Spinal cord (tissue), 10 donors: ENCODE data around the gene SH3RF3. TPM values are rescaled to one million over a fixed set of nuclear protein-coding genes. Genes with fewer than 3 reads are reported as not detected.
A peak's percentile ranks its signal among the peaks of the same experiment; 100 is the strongest.

Source experiments
- DNase-seq, 6 donors: peaks; one replicate each; pipeline versions ENCODE4 v3.0.0 to v3.0.0-alpha.2; 2013 to 2015; ENCODE audit warnings: low spot score in 6 of 6, low read depth in 4 of 6
- H3K27ac ChIP-seq: one replicate; pipeline ENCODE4 v1.5.1; 2013; ENCODE audit warnings: low read depth, low read length, control low read depth
- H3K27me3 ChIP-seq: one replicate; pipeline ENCODE4 v1.6.1; 2013; ENCODE audit warnings: low read length; ENCODE audit not compliant: control insufficient read depth, insufficient read depth
- H3K36me3 ChIP-seq: one replicate; pipeline ENCODE4 v1.6.1; 2013; ENCODE audit warnings: low read length; ENCODE audit not compliant: control insufficient read depth, insufficient read depth
- H3K4me1 ChIP-seq: one replicate; pipeline ENCODE4 v1.6.1; 2013; ENCODE audit warnings: low read length; ENCODE audit not compliant: control insufficient read depth, insufficient read depth
- H3K4me3 ChIP-seq: one replicate; pipeline ENCODE4 v1.5.1; 2013; ENCODE audit warnings: low read depth, low read length, control low read depth
- H3K9me3 ChIP-seq: one replicate; pipeline ENCODE4 v1.6.1; 2013; ENCODE audit warnings: low read length; ENCODE audit not compliant: control insufficient read depth, insufficient read depth
- whole genome bisulfite sequencing: methylation state at CpG from one replicate; pipeline ENCODE4 v1.1.5; 2013; ENCODE audit warnings: missing lambda C conversion rate; ENCODE audit not compliant: insufficient coverage; 5-methylcytosine and 5-hydroxymethylcytosine counted together
- polyA plus RNA-seq, 2 donors: library from polyadenylated mRNA; unstranded; fragments of 120-200 nt; gene quantifications; one replicate each; pipeline ENCODE4 v1.2.1, GENCODE V29; 2013; ENCODE audit not compliant: insufficient read length in 2 of 2
- total RNA-seq, 2 donors: library from RNA; depleted of rRNA in 1 of 2; stranded (reverse); fragments of 120-200 nt in 1 of 2; fragments of >200 nt in 1 of 2; gene quantifications; one replicate each; pipeline versions ENCODE4 v1.2.3 to v1.2.4, GENCODE V29; 2013 to 2014
- donor health status: healthy.

The SH3RF3 gene
- total and polyA plus RNA-seq, 4 donors: 4.8 to 11.8 (median 7.8) TPM

- 96% methylated on average over 7 of the region's 7 CpGs for WGBS
- no peaks in the 10 kb centered on the region for H3K9me3 ChIP-seq
Observed at GRCh38 chr2:109377976-109378375, 249.0 kb downstream of the SH3RF3 start.

GRCh38 chr2:109378682-109379081 is 249.7 kb downstream of the SH3RF3 start:
- Histone ChIP-seq H3K27me3 (peaks cover 6% of the 10 kb centered on the region), H3K27ac (no peak overlapping the region), H3K9me3 (no peaks in the 10 kb centered on the region), H3K4me1 (peaks cover 11% of the 10 kb centered on the region), H3K4me3 (no peak overlapping the region), H3K36me3 (peaks cover 16% of the 10 kb centered on the region)
- no peak for DNase-seq

More at GRCh38 chr2:109377976-109378375, 249.0 kb downstream of the SH3RF3 start:
- peaks cover 5% of the 10 kb centered on the region for H3K4me1 ChIP-seq
- H3K27me3 ChIP-seq: peaks cover 6% of the 10 kb centered on the region
- no peak overlapping the region for H3K27ac ChIP-seq
- H3K36me3 ChIP-seq: peaks cover 16% of the 10 kb centered on the region
- DNase-seq: no peak
- H3K4me3 ChIP-seq: no peak overlapping the region

DNA sequence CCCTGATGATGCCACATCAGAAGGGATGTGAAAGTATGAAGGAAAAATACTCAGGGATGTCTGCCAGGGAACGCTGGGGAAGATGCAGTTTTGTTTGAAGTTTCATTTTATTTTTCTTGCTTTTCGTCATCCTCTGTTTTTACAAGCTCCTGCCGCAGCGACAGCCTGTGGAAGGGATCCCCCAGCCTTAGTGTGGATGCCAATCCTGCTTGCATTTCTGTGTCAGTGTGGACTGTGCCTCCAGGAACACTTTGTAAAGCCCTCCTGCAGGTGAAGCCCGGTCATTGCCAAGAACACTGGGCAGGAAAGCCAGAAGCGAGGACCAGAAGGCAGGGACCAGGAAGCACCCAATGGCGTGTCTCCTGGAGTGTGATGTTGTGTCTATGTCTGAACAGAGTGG is 250.5 kb downstream of the SH3RF3 start:
- DNase-seq: peak in 1 of 6 donors; percentile 22
- WGBS: 69% methylated on average over 7 of the region's 7 CpGs

GRCh38 chr2:109380502-109381326 is 251.7 kb downstream of the SH3RF3 start:
- no peak overlapping the region for H3K27ac ChIP-seq
- peaks cover 4% of the 10 kb centered on the region for H3K36me3 ChIP-seq
- peaks cover 20% of the 10 kb centered on the region for H3K4me1 ChIP-seq
- 93% methylated on average over 12 of the region's 12 CpGs for WGBS
- DNase-seq: no peak
- H3K4me3 ChIP-seq: no peak overlapping the region
- H3K9me3 ChIP-seq: no peaks in the 10 kb centered on the region
- H3K27me3 ChIP-seq: peaks cover 7% of the 10 kb centered on the region

More for the DNA sequence above, 250.5 kb downstream of the SH3RF3 start:
- Histone ChIP-seq H3K4me1 (peaks cover 19% of the 10 kb centered on the region), H3K36me3 (peaks cover 14% of the 10 kb centered on the region), H3K27ac (no peak overlapping the region), H3K9me3 (no peaks in the 10 kb centered on the region), H3K4me3 (no peak overlapping the region), H3K27me3 (peaks cover 9% of the 10 kb centered on the region)

DNA sequence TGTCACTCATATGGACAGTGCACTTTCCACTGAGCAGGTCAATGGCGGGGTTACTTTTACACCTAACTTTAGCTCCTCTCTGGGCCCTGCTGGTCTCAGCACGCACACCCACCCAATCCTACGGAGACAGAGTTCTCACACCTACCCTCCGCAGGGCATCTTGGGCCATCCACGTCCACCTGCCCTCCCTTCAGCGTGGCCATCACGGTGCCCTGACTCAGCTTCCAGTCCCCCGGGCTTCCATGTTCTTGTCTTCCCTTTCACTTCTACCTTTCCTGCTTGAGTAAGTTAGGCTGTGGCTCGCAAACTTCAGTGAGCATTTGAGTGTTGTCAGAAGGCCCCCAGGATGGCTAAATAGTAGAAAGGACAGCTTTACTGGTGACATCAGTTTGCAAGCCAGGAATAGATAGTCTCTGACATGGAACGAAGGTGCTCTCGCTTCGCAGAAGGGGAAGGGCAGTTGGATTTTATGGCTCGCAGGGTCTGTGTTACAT is 252.4 kb downstream of the SH3RF3 start:
- Histone ChIP-seq H3K9me3 (no peaks in the 10 kb centered on the region), H3K4me1 (peaks cover 20% of the 10 kb centered on the region), H3K27ac (no peak overlapping the region), H3K4me3 (no peak overlapping the region), H3K27me3 (peaks cover 7% of the 10 kb centered on the region), H3K36me3 (peaks cover 4% of the 10 kb centered on the region)
- WGBS: 97% methylated on average over 11 of the region's 13 CpGs
- no peak for DNase-seq

DNA sequence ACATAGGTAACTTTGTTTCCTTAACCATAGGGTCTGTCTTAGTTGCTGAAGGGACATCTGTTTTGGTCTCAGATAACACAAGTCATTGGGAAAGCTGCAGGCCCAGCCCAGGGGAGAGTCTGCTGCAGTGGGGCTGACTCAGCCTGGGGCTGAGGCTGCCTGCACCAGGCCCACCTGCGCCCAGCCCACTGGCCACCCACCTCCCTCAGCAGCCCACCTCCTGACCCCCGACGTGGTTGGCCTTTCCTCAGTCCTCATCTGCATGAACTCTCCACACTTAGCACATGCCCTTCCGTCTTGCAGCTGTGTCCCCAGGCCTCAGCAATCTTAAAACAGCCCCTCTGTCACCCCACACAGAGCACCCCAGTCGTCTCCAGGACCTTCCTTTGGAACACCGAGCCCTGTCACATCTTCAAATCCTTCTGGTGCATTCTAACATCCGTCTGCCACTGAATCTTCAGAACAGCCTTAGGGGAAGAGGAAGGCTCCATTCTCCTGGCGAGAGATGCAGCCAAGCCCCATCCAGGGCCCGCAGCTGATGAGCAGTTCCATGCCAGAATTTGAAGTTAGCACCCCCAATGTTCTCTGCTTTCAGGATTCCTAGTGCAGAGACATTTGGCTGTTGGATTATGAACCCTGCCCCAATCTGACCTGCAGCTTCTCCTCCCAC is 253.4 kb downstream of the SH3RF3 start:
- Histone ChIP-seq H3K36me3 (peaks cover 4% of the 10 kb centered on the region), H3K27me3 (peaks cover 4% of the 10 kb centered on the region), H3K4me3 (no peak overlapping the region), H3K27ac (no peak overlapping the region), H3K9me3 (no peaks in the 10 kb centered on the region), H3K4me1 (peaks cover 20% of the 10 kb centered on the region)
- DNase-seq: peak in 1 of 6 donors; percentile 34
- WGBS: 80% methylated on average over 9 of the region's 9 CpGs

- peaks cover 23% of the 10 kb centered on the region for H3K4me1 ChIP-seq
- peaks cover 4% of the 10 kb centered on the region for H3K27me3 ChIP-seq
- DNase-seq: peak in 2 of 6 donors; percentile 64 to 80
- WGBS: 82% methylated on average over 3 of the region's 4 CpGs
- H3K36me3 ChIP-seq: peaks cover 4% of the 10 kb centered on the region
- H3K27ac ChIP-seq: no peak overlapping the region
- H3K9me3 ChIP-seq: no peaks in the 10 kb centered on the region
- H3K4me3 ChIP-seq: no peak overlapping the region
Observed at GRCh38 chr2:109382951-109383350, 253.9 kb downstream of the SH3RF3 start.

- no peaks in the 10 kb centered on the region for H3K9me3 ChIP-seq
- H3K27me3 ChIP-seq: peaks cover 4% of the 10 kb centered on the region
- H3K4me3 ChIP-seq: no peak overlapping the region
- peaks cover 24% of the 10 kb centered on the region for H3K4me1 ChIP-seq
- no peak for DNase-seq
- H3K36me3 ChIP-seq: peaks cover 4% of the 10 kb centered on the region
- no peak overlapping the region for H3K27ac ChIP-seq
- WGBS: 82% methylated on average over 13 of the region's 19 CpGs
Observed at GRCh38 chr2:109383505-109384307, 254.7 kb downstream of the SH3RF3 start.
